Thoracic aorta (tissue), 2 donors: ENCODE results near the gene SPATS2L. TPM values are rescaled to one million over a fixed set of nuclear protein-coding genes. Genes with fewer than 3 reads are reported as not detected.

Experiments used
- ATAC-seq: fragments of 150-250 bp; one replicate; pipeline ENCODE4 v1.8.0; 2017; ENCODE audit warnings: low read depth; ENCODE audit not compliant: insufficient number of reproducible peaks, low FRiP score
- DNase-seq: peaks from one replicate; pipeline ENCODE4 v3.0.0-alpha.2; 2020; ENCODE audit warnings: low spot score
- H3K27ac ChIP-seq, 2 donors: fragments of 200-600 bp; sonication (generic); 1 replicate in 1 of 2; 2 replicates in 1 of 2; pipeline ENCODE4 v1.5.1; 2016; ENCODE audit warnings: mild to moderate bottlenecking in 2 of 2, moderate library complexity in 2 of 2
- H3K27me3 ChIP-seq: fragments of 200-600 bp; sonication (generic); replicated peaks from 2 replicates; pipeline ENCODE4 v1.6.0; 2016; ENCODE audit warnings: mild to moderate bottlenecking; ENCODE audit not compliant: insufficient read depth
- H3K36me3 ChIP-seq: fragments of 200-600 bp; sonication (generic); one replicate; pipeline ENCODE4 v1.5.1; 2016
- H3K4me1 ChIP-seq, 2 donors: fragments of 200-600 bp; sonication (generic); 1 replicate in 1 of 2; 2 replicates in 1 of 2; pipeline versions ENCODE4 v1.5.1 to v1.6.0; 2016; ENCODE audit warnings: low read depth in 2 of 2, mild to moderate bottlenecking in 1 of 2; ENCODE audit not compliant: control insufficient read depth in 1 of 2
- H3K4me3 ChIP-seq: fragments of 200-600 bp; sonication (generic); 2 replicates; pipeline ENCODE4 v1.5.1; 2016; ENCODE audit warnings: mild to moderate bottlenecking
- H3K9me3 ChIP-seq: fragments of 200-600 bp; sonication (generic); 2 replicates; pipeline ENCODE4 v1.5.1; 2016
- CTCF ChIP-seq: fragments of 200-600 bp; sonication (generic); IDR thresholded peaks from one replicate; pipeline ENCODE4 v1.5.1; 2019; ENCODE audit warnings: antibody characterized with exemption
- total RNA-seq, 2 donors: library from RNA; depleted of rRNA; stranded (reverse); fragments of >200 nt; gene quantifications; one replicate each; pipeline versions ENCODE4 v1.1.0 to v1.2.3, GENCODE V29; 2016

The SPATS2L gene
- total RNA-seq, 2 donors from 2014 or later = 47.7 to 90.3 TPM

DNA sequence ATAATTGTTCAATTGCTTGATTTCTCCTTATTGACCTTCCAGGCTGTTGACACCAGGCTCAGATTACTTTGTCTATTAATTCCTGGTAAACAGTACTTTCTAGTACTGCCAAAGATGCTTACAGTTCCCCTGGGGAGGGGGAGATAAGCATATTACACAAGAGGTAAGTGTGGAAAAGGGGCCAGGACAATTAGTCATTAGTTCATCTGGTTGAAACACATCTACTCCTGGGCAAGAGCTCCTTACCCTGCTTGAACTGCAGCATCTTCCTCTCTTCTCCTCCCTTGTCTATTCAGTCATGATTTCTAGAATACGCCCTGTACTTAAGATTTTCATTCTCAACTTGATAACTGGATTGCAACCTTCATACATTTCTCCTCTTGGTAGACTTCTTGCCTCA is 10.4 kb upstream of the SPATS2L start:
- DNase-seq (no peak), ATAC-seq (no peak)
- no peak overlapping the region for H3K27ac ChIP-seq
- no peaks in the 10 kb centered on the region for H3K27me3 ChIP-seq
- H3K36me3 ChIP-seq = no peaks in the 10 kb centered on the region
- H3K9me3 ChIP-seq = no peaks in the 10 kb centered on the region
- no peak overlapping the region for H3K4me3 ChIP-seq
- no peak for TF ChIP-seq CTCF
- peaks cover 0 to 8% of the 10 kb centered on the region in 2 donors for H3K4me1 ChIP-seq

DNA sequence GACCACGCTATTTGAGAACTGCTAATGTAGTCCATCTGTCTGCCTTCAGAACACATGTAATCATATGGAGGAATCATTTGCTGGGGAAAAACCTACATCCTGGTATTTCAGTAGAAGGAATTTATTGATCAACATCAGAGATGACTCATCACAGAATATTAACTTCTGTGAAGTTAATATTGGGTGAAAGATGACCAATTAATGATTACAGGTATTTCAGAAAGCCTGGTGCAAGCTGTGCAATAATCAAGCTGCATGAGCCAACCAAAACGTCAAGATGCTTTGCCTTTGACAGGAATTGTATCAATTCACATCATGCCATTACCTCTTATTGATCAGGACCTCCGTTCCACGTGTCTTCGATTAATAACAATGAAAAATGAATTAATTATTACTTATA is 9.4 kb upstream of the SPATS2L start:
- H3K9me3 ChIP-seq = no peaks in the 10 kb centered on the region
- H3K27me3 ChIP-seq = no peaks in the 10 kb centered on the region
- TF ChIP-seq CTCF = no peak
- no peaks in the 10 kb centered on the region for H3K36me3 ChIP-seq
- peaks cover 0 to 11% of the 10 kb centered on the region in 2 donors for H3K4me1 ChIP-seq
- H3K4me3 ChIP-seq = no peak overlapping the region
- DNase-seq (no peak), ATAC-seq (no peak)
- no peak overlapping the region for H3K27ac ChIP-seq

DNA sequence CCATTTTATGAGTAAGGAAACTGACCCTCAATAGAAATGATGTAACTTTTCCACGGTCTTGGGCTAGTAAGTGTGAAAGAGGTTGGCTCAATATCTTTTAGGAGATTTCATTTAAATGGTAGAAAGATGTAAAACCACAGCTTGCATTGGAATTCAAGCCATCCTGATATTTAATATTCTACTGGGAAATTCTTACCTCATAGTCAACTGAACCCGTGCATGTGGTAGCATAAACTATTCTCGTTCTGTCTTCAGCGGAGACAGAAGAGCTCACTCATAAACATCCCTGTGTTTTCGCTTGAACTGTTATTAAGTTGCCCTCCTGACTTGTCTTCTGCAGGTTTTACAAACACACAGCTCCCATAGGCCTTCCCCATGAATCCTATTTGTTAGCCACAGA is 8.5 kb upstream of the SPATS2L start:
- TF ChIP-seq CTCF = no peak
- H3K27ac ChIP-seq = no peak overlapping the region
- DNase-seq = no peak
- no peaks in the 10 kb centered on the region for H3K27me3 ChIP-seq
- H3K36me3 ChIP-seq = no peaks in the 10 kb centered on the region
- H3K4me3 ChIP-seq = no peak overlapping the region
- no peaks in the 10 kb centered on the region for H3K9me3 ChIP-seq
- no peak for ATAC-seq
- peaks cover 0 to 11% of the 10 kb centered on the region in 2 donors for H3K4me1 ChIP-seq

GRCh38 chr2:200298816-200299215 is 7.7 kb upstream of the SPATS2L start:
- H3K36me3 ChIP-seq = no peaks in the 10 kb centered on the region
- DNase-seq (no peak), ATAC-seq (no peak)

GRCh38 chr2:200300065-200300464 is 6.4 kb upstream of the SPATS2L start:
- DNase-seq (no peak), ATAC-seq (no peak)
- no peaks in the 10 kb centered on the region for H3K27me3 ChIP-seq
- H3K4me3 ChIP-seq = no peak overlapping the region
- no peaks in the 10 kb centered on the region for H3K36me3 ChIP-seq
- H3K4me1 ChIP-seq = peaks cover 0 to 15% of the 10 kb centered on the region in 2 donors
- TF ChIP-seq CTCF = no peak
- H3K9me3 ChIP-seq = no peaks in the 10 kb centered on the region
- no peak overlapping the region for H3K27ac ChIP-seq

More at GRCh38 chr2:200298816-200299215, 7.7 kb upstream of the SPATS2L start:
- Histone ChIP-seq H3K9me3 (no peaks in the 10 kb centered on the region), H3K27me3 (no peaks in the 10 kb centered on the region), H3K27ac (no peak overlapping the region), H3K4me3 (no peak overlapping the region), H3K4me1 (peaks cover 0 to 11% of the 10 kb centered on the region in 2 donors)
- no peak for TF ChIP-seq CTCF
